HG03342 (cell line): ENCODE results near the gene TCAF2.
A peak's percentile ranks its signal among the peaks of the same experiment; 100 is the strongest.
"Not testable (repeated sequence)": the region's sequence is repeated elsewhere in the genome, so short reads cannot be mapped to it uniquely, and the experiment has no call there.

Source experiments
- ATAC-seq: cut with Tn5 transposase; IDR thresholded peaks from one replicate; pipeline ENCODE4 v1.9.1; 2021; ENCODE audit warnings: mild to moderate bottlenecking, moderate library complexity; ENCODE audit not compliant: unreplicated experiment

The TCAF2 gene

GRCh38 chr7:143620646-143621045, at the start of gene TCAF2:
TCAF2 (plus strand) TSS chr7:143620974.
- ATAC-seq, result peak; percentile 89

DNA sequence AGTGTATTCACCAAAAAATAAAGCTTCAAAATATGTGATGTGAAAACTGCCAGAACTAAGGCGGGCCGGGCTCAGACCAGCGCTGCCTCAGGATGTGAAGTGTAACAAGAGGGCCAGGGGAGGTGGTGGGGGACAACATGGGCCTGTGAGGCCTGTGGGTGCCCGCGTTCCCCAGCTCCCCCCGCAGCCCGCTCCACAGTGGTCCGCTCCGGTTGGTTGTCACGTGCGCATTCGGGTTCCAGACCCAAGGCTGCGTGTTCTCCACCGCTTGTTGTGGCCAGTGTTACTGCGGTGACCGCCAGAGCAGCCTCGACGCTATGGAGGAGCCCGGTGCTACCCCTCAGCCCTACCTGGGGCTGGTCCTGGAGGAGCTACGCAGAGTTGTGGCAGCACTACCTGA, 49.3 kb upstream of the TCAF2 start, which contains the start of gene CTAGE15:
Gene CTAGE15 (plus strand): TSS at position 301 of the 400 bp plus-strand sequence. CDS start 17 bp downstream, at position 318.
- not testable (repeated sequence) for ATAC-seq

DNA sequence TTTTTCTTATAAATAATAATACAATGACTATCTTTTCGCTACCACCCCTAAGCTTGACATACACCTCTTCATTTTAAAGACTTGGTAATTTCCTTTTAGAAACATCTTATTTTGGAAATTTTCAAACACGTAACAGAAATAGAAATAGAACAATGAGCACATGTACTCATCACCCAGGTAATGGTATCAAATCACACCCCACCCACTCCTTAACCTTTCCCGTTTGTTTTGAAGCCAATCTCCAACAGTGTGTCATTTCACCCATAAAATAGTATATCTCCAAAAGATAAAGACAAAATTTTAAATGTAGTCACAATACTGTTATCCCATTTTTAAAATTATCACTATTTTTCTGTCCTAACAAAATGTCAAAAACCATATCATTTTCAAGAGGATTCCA, 32.6 kb upstream of the TCAF2 start:
- not testable (repeated sequence) for ATAC-seq

DNA sequence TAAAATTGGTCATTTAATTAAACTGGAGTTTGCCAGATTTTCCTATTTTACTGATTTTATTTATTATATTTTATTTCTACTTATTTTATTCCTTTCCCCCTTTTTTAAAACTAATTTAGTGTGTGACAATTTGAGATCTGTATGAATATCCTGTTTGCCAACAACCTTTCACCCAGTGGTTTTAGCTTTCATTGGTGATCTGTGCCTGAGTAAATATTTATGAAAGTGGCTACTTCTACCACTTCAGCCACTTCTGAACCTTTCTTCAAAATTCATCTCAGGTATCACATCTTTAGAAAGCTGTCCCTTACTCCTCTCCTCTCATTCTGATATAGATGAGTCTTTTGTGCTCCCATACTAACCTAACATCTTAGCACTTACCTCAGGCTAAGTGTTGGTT, 30.9 kb upstream of the TCAF2 start:
- ATAC-seq, result not testable (repeated sequence)

DNA sequence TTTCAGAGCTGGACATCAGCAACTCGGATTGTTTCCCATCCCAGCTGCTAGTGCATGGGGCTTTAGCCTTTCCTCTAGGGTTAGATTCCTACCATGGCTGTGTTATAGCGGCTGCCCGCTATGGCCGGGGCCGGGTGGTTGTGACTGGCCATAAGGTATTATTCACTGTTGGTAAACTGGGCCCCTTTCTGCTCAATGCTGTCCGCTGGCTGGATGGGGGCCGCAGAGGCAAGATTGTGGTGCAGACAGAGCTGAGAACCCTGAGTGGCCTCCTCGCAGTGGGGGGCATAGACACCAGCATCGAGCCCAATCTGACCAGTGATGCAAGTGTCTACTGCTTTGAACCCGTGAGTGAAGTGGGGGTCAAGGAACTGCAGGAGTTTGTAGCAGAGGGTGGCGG, 22.7 kb upstream of the TCAF2 start:
- ATAC-seq, result not testable (repeated sequence)

DNA sequence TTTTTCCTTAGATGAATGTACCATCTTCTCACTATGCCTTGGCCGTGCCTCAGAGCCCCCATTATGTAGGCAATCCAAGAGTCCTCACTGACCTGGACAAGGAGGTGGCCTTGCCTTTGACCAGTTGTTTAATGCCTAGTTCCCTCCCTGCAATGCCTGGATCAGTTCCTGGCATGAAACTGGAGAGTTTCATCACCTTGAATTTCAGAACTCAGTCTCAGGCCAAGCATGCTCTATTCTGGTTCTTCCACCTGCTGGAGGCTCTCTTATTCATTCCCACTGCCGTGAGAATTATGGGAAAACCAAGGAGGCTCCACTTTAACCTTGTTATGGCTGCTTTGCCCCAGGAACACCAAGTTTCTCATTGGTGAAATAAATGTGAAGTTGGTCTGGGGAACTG, 17.2 kb upstream of the TCAF2 start:
- ATAC-seq, result not testable (repeated sequence)

- ATAC-seq, result not testable (repeated sequence)
These were observed 14.7 kb upstream of the TCAF2 start for GRCh38 chr7:143606088-143606487.

GRCh38 chr7:143615545-143615944, 5.2 kb upstream of the TCAF2 start:
- not testable (repeated sequence) for ATAC-seq

- ATAC-seq, result not testable (repeated sequence)
These were observed 3.6 kb upstream of the TCAF2 start for GRCh38 chr7:143617204-143617603.

DNA sequence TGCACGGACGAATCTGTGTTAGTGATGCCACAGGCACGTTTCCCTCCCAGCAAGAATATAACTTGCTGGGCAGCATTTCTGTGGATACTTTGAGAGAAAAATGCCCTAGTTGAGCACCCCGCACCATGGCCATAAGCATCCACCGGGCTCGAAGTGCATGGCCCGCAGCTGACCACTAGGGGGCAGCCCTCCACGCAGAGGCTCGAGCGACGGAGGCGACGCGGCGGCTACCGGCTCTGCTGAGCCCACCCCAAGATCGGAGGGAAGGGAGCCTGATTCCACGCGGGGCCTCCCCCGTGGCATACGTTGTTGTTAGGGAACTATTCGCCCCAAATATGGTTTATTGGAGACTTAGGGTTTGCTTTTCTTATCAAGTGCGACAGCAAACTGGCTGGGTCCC, 716 bp upstream of the TCAF2 start:
- ATAC-seq, result peak; percentile 12

DNA sequence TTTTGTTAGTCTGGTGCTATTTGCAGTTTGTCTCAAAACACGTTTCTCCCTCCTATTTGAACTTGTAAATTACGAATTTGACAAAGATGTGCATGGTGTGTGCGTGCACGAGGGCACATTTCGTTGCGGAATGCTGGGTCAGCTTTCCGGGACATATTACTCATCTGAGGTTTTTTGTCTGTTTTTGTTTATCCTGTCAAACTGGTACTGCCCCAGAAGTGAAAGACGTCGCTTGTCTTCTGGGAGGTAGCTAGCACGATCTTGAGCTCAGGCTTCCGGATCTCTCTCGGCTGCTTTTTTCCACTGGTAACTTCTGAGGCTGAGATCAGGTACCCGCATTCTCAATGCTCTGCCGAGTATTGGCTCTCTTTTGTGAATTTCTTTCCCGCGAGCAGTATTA, 401 bp downstream of the TCAF2 start:
- ATAC-seq, result peak; percentile 35

DNA sequence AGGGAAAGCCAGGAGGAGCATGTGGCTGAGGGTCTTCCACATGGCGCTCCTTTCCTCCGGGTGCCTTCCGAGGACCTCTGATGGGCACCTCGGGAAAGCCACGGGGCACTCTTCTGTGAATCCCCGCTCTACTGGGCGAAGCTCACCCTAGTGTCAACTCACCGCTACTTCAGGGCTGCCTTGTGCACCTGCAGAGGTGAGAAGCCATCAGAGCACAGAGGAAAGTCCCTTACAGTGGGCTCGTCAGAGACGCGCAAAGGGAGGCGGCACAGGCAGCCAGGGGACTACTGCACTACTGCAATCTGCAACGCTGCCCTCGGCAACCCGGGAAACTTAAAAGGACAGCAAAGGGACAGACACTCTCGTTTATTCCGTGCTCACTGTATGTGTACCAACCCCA, 1.4 kb downstream of the TCAF2 start:
- peak; percentile 28 for ATAC-seq

- ATAC-seq, result not testable (repeated sequence)
These were observed 9.9 kb downstream of the TCAF2 start for GRCh38 chr7:143630653-143631052.

- ATAC-seq, result not testable (repeated sequence)
These were observed 11.7 kb downstream of the TCAF2 start for GRCh38 chr7:143632506-143632905.

GRCh38 chr7:143633013-143633618, 12.3 kb downstream of the TCAF2 start:
- ATAC-seq, result not testable (repeated sequence)

- ATAC-seq, result not testable (repeated sequence)
These were observed 14.8 kb downstream of the TCAF2 start for GRCh38 chr7:143635364-143636240.

GRCh38 chr7:143639372-143639771, 18.6 kb downstream of the TCAF2 start:
- not testable (repeated sequence) for ATAC-seq

DNA sequence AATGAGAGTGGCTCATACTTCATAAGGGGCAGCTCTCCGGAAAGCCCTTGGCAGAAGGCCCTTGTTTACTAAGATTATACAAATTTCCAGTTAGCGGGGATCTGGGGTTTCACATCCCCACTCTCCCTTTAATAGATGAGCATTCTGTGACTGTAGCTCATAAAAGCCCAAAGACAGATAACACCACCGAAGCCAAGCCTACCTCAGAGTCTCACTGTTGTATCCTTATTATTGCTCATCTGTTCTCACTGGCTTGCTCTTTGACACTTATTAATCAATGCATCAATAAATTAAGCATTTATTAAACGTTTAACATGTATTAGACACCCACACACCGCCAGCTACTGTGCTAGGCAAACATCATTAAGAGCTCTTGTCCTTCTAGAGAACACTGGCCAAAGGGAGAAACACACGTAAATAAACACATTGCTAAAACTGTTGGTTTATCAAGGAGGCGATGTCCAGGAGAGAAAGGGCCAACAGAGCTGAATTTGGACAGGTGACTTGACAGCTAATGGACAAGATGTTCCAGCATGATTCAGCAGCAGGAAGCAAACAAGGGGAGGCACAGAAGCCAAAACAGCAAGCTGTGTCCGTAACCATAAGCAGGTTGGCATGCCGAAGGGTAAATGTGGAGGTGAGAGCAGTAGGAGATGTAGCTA, 19.9 kb downstream of the TCAF2 start:
- not testable (repeated sequence) for ATAC-seq

DNA sequence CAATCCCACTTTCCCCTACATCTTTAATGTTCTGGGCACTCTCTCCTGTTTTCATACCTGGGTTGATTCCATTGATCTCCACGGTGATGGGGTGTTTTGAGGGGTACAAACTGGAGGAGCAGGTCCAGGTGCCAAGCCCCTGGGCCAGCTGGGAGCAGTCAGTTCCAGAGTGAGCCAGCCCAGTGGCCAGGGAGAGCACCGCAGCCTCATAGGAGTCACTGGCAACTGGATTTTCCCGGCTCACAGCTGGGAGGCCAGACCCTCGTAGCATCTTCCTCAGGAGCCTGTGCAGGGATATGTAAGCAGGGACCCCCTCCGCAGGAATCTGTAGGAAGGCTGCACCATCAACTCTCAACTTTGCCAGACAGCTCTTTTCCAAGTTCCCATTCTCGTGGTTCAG, 25.8 kb downstream of the TCAF2 start:
- ATAC-seq, result not testable (repeated sequence)

GRCh38 chr7:143649902-143650301, 29.1 kb downstream of the TCAF2 start:
- ATAC-seq, result not testable (repeated sequence)

- ATAC-seq, result not testable (repeated sequence)
These were observed 29.7 kb downstream of the TCAF2 start for GRCh38 chr7:143650447-143650846.
